ENCODE data around the gene SCML1. TPM values are rescaled to one million over a fixed set of nuclear protein-coding genes. Genes with fewer than 3 reads are reported as not detected.

The SCML1 gene
- total RNA-seq, 1 experiment from 2014 or later = 13.0 TPM

DNA sequence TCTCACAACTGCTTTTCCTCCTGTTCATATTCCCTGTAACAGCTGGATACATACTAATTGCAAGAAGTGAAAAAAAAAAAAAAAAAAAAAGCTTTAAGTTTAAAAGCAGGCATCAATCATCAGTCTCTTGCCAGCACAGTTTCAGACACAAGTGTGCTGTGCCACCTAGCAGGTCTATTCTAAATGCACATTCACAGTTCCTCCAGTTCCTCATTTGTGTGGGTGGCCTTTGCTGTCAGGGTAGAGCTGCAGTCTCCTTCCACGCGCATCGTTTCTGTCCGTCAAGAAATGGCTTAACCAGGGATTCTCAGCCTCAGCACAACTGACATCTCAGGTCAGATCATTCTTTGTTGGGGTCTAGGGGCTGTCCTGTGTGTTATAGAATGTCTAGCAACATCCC is 61.6 kb downstream of the SCML1 start:
- H3K4me3 ChIP-seq (ENCODE audit: low read depth, low read length, poor library complexity, severe bottlenecking) = no peak overlapping the region
- CTCF ChIA-PET = no interaction called here

DNA sequence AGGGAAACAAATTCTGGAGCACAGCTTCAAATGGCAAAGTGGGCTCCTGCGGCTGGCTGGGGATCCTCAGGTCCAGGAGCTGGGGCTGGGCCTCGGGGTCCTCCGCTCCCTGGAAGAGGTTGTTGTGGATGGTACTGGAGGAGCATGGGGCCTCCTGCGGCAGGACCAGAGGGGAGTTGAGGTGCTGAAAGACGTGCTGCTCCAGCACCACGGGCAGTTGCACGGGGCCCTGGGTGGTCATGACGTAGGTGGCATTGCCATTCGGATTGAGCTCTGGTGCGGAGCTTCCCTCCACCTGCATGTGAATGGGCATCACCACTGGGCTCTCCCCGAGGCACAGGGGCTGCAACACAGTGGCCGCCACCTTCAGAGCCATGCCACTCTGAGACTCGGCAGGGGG is 64.1 kb downstream of the SCML1 start:
- no TSS peak for BruUV-seq (replicated peaks)
- ChIA-PET POLR2A (ENCODE audit: low non-redundant PET) (no interaction called here), CTCF (no interaction called here)
- intact Hi-C loops (cut with micrococcal nuclease; ENCODE audit: unreplicated experiment) = no loop called here
- no peaks in the 10 kb centered on the region for H3K36me3 ChIP-seq (ENCODE audit: insufficient read depth, low read length, poor library complexity, severe bottlenecking)
- no peak overlapping the region for H3K4me3 ChIP-seq (ENCODE audit: low read depth, low read length, poor library complexity, severe bottlenecking)
- TF ChIP-seq, protein P1, sequence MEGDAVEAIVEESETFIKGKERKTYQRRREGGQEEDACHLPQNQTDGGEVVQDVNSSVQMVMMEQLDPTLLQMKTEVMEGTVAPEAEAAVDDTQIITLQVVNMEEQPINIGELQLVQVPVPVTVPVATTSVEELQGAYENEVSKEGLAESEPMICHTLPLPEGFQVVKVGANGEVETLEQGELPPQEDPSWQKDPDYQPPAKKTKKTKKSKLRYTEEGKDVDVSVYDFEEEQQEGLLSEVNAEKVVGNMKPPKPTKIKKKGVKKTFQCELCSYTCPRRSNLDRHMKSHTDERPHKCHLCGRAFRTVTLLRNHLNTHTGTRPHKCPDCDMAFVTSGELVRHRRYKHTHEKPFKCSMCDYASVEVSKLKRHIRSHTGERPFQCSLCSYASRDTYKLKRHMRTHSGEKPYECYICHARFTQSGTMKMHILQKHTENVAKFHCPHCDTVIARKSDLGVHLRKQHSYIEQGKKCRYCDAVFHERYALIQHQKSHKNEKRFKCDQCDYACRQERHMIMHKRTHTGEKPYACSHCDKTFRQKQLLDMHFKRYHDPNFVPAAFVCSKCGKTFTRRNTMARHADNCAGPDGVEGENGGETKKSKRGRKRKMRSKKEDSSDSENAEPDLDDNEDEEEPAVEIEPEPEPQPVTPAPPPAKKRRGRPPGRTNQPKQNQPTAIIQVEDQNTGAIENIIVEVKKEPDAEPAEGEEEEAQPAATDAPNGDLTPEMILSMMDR (conservative IDR thresholded peaks at IDR 0.05; ENCODE audit: low read depth, low read length) = no peak
- no peak for TF ChIP-seq EZH2 (IDR thresholded peaks at IDR 0.05; ENCODE audit: borderline replicate concordance, low read depth, low read length, poor library complexity, severe bottlenecking)
- H3K4me1 ChIP-seq (ENCODE audit: insufficient read depth, low read length, poor library complexity, severe bottlenecking) = no peaks in the 10 kb centered on the region
- H3K9me3 ChIP-seq (ENCODE audit: low read depth, low read length, poor library complexity, severe bottlenecking) = no peaks in the 10 kb centered on the region
- no peak overlapping the region for H3K27ac ChIP-seq (ENCODE audit: low read depth, low read length, poor library complexity, severe bottlenecking)
- no peaks in the 10 kb centered on the region for H3K27me3 ChIP-seq (replicated peaks; ENCODE audit: insufficient read depth, low read depth, low read length, poor library complexity)
- no peak for DNase-seq (ENCODE audit: low spot score)

More for the DNA sequence above, 61.6 kb downstream of the SCML1 start:
- H3K27me3 ChIP-seq (replicated peaks; ENCODE audit: insufficient read depth, low read depth, low read length, poor library complexity) = no peaks in the 10 kb centered on the region
- intact Hi-C loops (cut with micrococcal nuclease; ENCODE audit: unreplicated experiment) = no loop called here
- H3K9me3 ChIP-seq (ENCODE audit: low read depth, low read length, poor library complexity, severe bottlenecking) = no peaks in the 10 kb centered on the region
- no peak for TF ChIP-seq EZH2 (IDR thresholded peaks at IDR 0.05; ENCODE audit: borderline replicate concordance, low read depth, low read length, poor library complexity, severe bottlenecking)
- TF ChIP-seq, protein P1 (conservative IDR thresholded peaks at IDR 0.05; ENCODE audit: low read depth, low read length) = no peak
- POLR2A ChIA-PET (ENCODE audit: low non-redundant PET) = no interaction called here
- BruUV-seq (replicated peaks) = no TSS peak
- no peak overlapping the region for H3K27ac ChIP-seq (ENCODE audit: low read depth, low read length, poor library complexity, severe bottlenecking)
- H3K4me1 ChIP-seq (ENCODE audit: insufficient read depth, low read length, poor library complexity, severe bottlenecking) = no peaks in the 10 kb centered on the region
- DNase-seq (ENCODE audit: low spot score) = no peak
- H3K36me3 ChIP-seq (ENCODE audit: insufficient read depth, low read length, poor library complexity, severe bottlenecking) = no peaks in the 10 kb centered on the region

DNA sequence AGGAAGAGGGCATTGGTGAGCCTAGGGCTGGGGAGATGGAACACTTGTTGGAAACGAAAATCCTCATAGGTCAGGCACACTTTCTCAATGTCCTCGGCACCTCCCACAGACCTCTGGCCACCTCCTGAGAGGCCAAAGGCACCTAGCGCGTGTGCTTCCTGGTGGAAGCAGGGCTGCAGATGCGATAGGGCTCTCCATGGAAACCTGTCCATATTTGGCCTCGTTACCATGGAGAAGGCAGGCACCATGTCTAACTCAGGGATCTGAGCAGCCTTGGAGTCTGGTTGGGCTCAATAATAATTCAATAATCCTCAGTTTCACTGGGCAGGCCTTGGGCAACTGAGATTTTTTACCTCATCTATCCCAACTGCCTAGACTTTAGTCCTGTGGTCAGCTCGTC is 65.5 kb downstream of the SCML1 start:
- Histone ChIP-seq H3K36me3 (ENCODE audit: insufficient read depth, low read length, poor library complexity, severe bottlenecking) (no peaks in the 10 kb centered on the region), H3K27me3 (replicated peaks; ENCODE audit: insufficient read depth, low read depth, low read length, poor library complexity) (no peaks in the 10 kb centered on the region), H3K4me1 (ENCODE audit: insufficient read depth, low read length, poor library complexity, severe bottlenecking) (no peaks in the 10 kb centered on the region), H3K9me3 (ENCODE audit: low read depth, low read length, poor library complexity, severe bottlenecking) (no peaks in the 10 kb centered on the region), H3K27ac (ENCODE audit: low read depth, low read length, poor library complexity, severe bottlenecking) (no peak overlapping the region), H3K4me3 (ENCODE audit: low read depth, low read length, poor library complexity, severe bottlenecking) (no peak overlapping the region)
- ChIA-PET CTCF (no interaction called here), POLR2A (ENCODE audit: low non-redundant PET) (no interaction called here)
- intact Hi-C loops (cut with micrococcal nuclease; ENCODE audit: unreplicated experiment) = no loop called here
- no peak for TF ChIP-seq EZH2 (IDR thresholded peaks at IDR 0.05; ENCODE audit: borderline replicate concordance, low read depth, low read length, poor library complexity, severe bottlenecking)
- TF ChIP-seq, protein P1 (conservative IDR thresholded peaks at IDR 0.05; ENCODE audit: low read depth, low read length) = no peak
- no TSS peak for BruUV-seq (replicated peaks)
- no peak for DNase-seq (ENCODE audit: low spot score)
